ENCODE data around the gene SRRM5.
A peak's percentile ranks its signal among the peaks of the same experiment; 100 is the strongest.
"Not testable (repeated sequence)": the region's sequence is repeated elsewhere in the genome, so short reads cannot be mapped to it uniquely, and the experiment has no call there.

Gene SRRM5

DNA sequence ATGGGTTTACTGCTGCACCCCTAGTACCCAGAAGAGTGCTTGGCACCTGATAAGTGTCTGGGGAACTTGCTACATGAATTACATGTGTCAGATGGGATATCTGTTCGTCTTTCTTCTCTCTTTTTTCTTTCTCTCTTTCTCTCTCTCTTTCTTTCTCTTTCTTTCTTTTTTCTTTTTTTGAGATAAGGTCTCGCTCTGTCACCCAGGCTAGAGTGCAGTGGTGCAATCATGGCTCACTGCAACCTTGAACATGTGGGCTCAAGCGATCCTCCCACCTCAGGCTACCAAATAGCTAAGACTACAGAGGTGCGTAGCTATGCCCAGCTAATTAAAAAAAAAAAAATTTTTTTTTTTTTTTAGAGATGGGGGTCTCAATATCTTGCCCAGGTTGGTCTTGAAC is 21.6 kb downstream of the SRRM5 start:
- no peak for DNase-seq (ENCODE audit: low read depth)
- H3K4me3 ChIP-seq (replicated peaks; ENCODE audit: low read depth, low read length): no peak overlapping the region
- TF ChIP-seq, protein P1, sequence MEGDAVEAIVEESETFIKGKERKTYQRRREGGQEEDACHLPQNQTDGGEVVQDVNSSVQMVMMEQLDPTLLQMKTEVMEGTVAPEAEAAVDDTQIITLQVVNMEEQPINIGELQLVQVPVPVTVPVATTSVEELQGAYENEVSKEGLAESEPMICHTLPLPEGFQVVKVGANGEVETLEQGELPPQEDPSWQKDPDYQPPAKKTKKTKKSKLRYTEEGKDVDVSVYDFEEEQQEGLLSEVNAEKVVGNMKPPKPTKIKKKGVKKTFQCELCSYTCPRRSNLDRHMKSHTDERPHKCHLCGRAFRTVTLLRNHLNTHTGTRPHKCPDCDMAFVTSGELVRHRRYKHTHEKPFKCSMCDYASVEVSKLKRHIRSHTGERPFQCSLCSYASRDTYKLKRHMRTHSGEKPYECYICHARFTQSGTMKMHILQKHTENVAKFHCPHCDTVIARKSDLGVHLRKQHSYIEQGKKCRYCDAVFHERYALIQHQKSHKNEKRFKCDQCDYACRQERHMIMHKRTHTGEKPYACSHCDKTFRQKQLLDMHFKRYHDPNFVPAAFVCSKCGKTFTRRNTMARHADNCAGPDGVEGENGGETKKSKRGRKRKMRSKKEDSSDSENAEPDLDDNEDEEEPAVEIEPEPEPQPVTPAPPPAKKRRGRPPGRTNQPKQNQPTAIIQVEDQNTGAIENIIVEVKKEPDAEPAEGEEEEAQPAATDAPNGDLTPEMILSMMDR (IDR thresholded peaks at IDR 0.05; ENCODE audit: low read length, missing control alignments): no peak

DNA sequence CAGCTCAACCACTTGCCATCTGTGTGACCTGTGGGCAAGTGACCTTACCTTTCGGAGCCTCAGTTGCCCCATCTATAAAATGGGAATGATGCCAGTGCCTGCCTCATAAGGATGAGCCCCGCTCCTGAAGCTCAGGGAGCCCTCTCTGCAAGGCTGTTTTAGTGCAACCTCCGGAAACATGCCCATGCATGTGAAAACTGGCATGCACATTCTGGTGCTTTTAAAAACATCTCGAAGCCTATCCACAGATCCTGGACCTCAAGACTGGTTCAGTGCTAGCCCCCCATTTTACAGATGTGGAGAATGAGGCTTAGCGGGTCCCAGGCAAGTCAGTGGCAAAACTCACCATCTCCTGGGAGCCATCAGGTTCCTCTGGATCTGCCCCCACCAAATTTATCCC is 22.2 kb downstream of the SRRM5 start:
- TF ChIP-seq, protein P1 (IDR thresholded peaks at IDR 0.05; ENCODE audit: low read length, missing control alignments): no peak
- DNase-seq (ENCODE audit: low read depth): no peak

DNA sequence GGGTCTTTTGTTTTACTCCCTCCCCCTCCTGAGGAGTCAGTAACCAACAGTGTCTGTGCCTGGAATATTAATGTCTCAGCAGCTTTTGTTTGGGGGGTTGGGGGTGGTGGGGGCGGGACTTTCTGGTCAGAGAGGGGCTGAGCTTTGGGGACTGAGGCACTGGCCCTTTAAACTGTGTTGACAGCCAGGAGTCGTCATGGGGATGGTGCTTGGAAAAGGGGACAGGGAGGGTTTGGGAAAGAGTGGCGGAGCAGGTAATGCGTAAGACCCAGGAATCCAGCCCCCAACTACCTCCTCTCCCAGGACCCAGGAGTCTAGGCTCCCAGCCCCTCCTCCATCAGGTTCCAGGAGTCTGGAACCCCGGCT is 22.6 kb downstream of the SRRM5 start:
- TF ChIP-seq, protein P1 (IDR thresholded peaks at IDR 0.05; ENCODE audit: low read length, missing control alignments): no peak
- DNase-seq (ENCODE audit: low read depth): no peak
- no peak overlapping the region for H3K4me3 ChIP-seq (replicated peaks; ENCODE audit: low read depth, low read length)

More for the DNA sequence above, 22.2 kb downstream of the SRRM5 start:
- H3K4me3 ChIP-seq (replicated peaks; ENCODE audit: low read depth, low read length): no peak overlapping the region

DNA sequence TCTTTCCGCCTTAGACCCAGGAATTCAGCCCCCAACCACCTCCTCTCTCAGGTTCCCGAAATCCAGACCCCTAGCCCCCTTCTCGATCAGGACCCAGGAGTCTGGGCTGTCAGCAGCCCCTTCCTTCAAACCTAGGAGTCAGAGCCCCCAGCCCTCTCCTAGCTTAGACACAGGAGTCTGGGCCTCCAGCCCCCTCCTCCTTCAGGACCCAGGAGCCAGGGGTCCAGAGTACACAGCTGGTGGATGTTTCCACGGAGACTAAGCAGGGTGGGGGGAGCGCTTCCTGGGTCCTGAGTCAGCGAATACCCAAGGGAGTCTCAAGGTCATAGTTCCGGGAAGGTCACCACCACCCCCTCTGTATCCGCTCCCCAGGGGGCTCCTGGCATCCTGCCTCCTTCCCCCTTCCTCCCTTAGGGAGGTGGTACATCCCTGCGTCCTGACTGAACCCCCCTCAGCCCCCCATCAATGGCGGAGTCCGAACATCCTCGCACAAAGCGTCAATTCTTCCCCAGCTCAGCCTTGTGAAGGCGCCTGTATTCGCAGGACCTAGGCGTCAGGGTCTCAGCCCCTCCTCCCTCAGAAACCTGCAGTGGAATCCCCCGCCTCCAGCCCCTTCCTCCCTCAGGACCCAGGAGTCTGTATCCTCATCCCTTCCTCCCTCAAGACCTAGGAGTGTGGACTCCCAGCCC is 23.1 kb downstream of the SRRM5 start:
- TF ChIP-seq, protein P1 (IDR thresholded peaks at IDR 0.05; ENCODE audit: low read length, missing control alignments): no peak
- peak; percentile 24 for DNase-seq (ENCODE audit: low read depth)
- H3K4me3 ChIP-seq (replicated peaks; ENCODE audit: low read depth, low read length): peak overlapping the region; percentile 14

DNA sequence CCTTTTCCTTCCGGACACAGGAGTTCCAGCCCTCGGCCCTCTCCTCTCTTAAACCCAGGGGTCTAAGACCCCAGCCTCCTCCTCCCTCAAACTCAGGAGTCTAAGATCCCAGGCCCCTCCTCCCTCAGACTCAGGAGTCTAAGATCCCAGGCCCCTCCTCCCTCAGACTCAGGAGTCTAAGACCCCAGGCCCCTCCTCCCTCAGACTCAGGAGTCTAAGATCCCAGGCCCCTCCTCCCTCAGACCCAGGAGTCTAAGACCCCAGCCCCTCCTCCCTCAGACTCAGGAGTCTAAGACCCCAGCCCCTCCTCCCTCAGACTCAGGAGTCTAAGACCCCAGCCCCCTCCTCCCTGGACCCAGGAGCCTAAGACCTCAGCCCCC is 23.7 kb downstream of the SRRM5 start:
- H3K4me3 ChIP-seq (replicated peaks; ENCODE audit: low read depth, low read length); DNase-seq (ENCODE audit: low read depth): not testable (repeated sequence)

DNA sequence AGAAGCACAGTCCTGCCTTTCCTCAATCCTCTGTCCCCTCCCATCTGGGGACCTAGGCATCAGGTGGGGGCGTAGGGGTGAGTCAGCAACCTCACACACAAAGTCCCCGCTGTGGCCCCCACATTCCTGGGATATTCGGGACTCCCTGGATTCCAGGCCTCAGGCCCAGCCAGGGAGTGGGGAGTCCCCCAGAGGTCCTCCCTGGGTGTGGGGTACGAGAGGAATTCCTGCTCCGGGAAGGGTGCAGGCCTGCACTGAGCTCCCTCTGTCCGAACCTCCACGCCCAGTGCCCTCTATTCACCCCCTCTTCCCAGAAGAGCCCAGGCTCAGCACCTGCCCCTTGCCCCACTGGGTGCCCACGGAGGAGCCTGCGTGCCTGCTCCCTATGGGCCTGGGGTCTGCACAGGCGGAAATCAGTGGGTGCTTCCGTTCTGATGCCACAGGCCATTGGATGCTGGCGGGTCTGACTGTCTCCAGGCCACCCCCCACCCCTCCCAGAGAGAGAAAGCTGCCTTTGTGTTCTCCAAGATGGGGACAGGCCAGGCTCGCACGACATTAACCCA is 24.3 kb downstream of the SRRM5 start:
- TF ChIP-seq, protein P1 (IDR thresholded peaks at IDR 0.05; ENCODE audit: low read length, missing control alignments): no peak
- no peak overlapping the region for H3K4me3 ChIP-seq (replicated peaks; ENCODE audit: low read depth, low read length)
- DNase-seq (ENCODE audit: low read depth): no peak

DNA sequence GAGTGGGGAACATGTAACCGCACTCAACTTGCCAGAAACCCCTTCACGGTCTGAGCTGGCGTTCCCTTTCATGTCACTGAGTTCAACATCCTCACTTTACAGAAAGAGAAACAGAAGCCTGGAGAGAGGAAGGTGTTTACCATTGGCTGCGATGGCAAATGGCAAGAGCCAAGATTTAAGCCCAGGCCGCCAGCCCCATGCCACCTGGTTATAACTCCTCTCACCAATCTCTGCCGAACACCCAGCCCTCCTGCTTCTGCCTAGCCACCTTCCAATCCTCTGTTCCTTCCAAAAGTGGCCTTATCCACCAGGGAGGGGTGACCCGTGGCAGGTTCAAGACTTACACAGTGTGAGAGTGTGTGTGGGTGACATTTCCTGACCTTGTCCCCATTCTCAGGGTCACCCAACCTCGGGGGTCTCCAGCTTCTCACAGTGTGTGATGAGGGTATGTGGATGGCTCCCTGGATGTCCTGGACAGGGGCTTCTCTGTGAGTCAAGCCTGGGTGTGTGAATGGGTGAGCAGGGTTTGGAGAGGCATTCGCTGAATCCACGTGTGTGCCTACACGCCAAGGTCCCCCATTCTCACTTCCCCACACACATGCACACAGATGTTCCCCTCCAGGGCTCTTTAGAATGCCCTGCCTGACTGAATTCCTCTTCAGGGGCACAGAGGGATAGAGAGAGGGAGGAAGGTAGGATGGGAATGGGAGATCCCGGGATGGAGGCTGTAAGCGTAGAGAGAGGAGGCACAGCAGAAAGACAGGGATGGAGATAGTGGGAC is 26.5 kb downstream of the SRRM5 start:
- DNase-seq (ENCODE audit: low read depth): no peak
- TF ChIP-seq, protein P1 (IDR thresholded peaks at IDR 0.05; ENCODE audit: low read length, missing control alignments): no peak
- H3K4me3 ChIP-seq (replicated peaks; ENCODE audit: low read depth, low read length): no peak overlapping the region

Data from fibroblast of pulmonary artery (primary cell).